Natural killer cell (primary cell): Measurements from ENCODE around the gene ERFE. TPM values are rescaled to one million over a fixed set of nuclear protein-coding genes. Genes with fewer than 3 reads are reported as not detected.

Source experiments
- ATAC-seq, 3 donors: fragments of 150-1000 bp in 2 of 3; fragments of 200-7000 bp in 1 of 3; cut with Tn5 transposase; 1 replicate in 1 of 3; 2 replicates in 2 of 3; pipeline ENCODE4 v1.10.0; 2021; ENCODE audit warnings: mild to moderate bottlenecking in 2 of 3, moderate library complexity in 2 of 3
- DNase-seq, 2 donors: peaks; one replicate each; pipeline versions ENCODE4 v3.0.0 to v3.0.0-alpha.2; 2013 to 2021; ENCODE audit warnings: mixed read lengths in 1 of 2
- H3K27ac ChIP-seq: one replicate; pipeline ENCODE4 v1.5.1; 2013; ENCODE audit warnings: mild to moderate bottlenecking, low read length
- H3K27me3 ChIP-seq: one replicate; pipeline ENCODE4 v1.6.1; 2013; ENCODE audit warnings: low read length; ENCODE audit not compliant: control insufficient read depth, insufficient read depth
- H3K36me3 ChIP-seq: one replicate; pipeline ENCODE4 v1.6.1; 2013; ENCODE audit warnings: low read length; ENCODE audit not compliant: control insufficient read depth, insufficient read depth
- H3K4me1 ChIP-seq: one replicate; pipeline ENCODE4 v1.6.1; 2013; ENCODE audit warnings: low read length; ENCODE audit not compliant: control insufficient read depth, insufficient read depth
- H3K4me3 ChIP-seq: one replicate; pipeline ENCODE4 v1.5.1; 2013; ENCODE audit warnings: low read length
- H3K9me3 ChIP-seq: one replicate; pipeline ENCODE4 v1.6.1; 2013; ENCODE audit warnings: low read length; ENCODE audit not compliant: control insufficient read depth, insufficient read depth
- H3K27ac Mint-ChIP-seq, 2 donors: one replicate each; pipeline ENCODE4 v1.8.0; 2022; ENCODE audit warnings: mild to moderate bottlenecking in 2 of 2, mixed read lengths in 2 of 2, moderate library complexity in 1 of 2
- H3K27me3 Mint-ChIP-seq, 2 donors: one replicate each; pipeline ENCODE4 v1.8.0; 2022; ENCODE audit warnings: low read depth in 2 of 2, mixed read lengths in 2 of 2
- H3K36me3 Mint-ChIP-seq: one replicate; pipeline ENCODE4 v1.8.0; 2022; ENCODE audit warnings: mixed read lengths
- H3K4me1 Mint-ChIP-seq, 2 donors: one replicate each; pipeline ENCODE4 v1.8.0; 2022; ENCODE audit warnings: mixed read lengths in 2 of 2
- H3K4me3 Mint-ChIP-seq: one replicate; pipeline ENCODE4 v1.8.0; 2022; ENCODE audit warnings: mild to moderate bottlenecking, moderate library complexity, mixed read lengths
- H3K9me3 Mint-ChIP-seq, 2 donors: one replicate each; pipeline ENCODE4 v1.8.0; 2022; ENCODE audit warnings: mixed read lengths in 2 of 2
- WGBS: methylation state at CpG from one replicate; pipeline ENCODE4 v1.1.7; 2013; ENCODE audit warnings: missing lambda C conversion rate; ENCODE audit not compliant: insufficient coverage; 5-methylcytosine and 5-hydroxymethylcytosine counted together
- intact Hi-C: fragments of 100-400 bp; cut with micrococcal nuclease; formaldehyde crosslinking; loops from one replicate; pipeline ENCODE4 v1.14.2; 2022
- total RNA-seq, 4 donors: library from RNA; stranded (reverse); fragments of 120-200 nt in 1 of 4; gene quantifications; one replicate each; pipeline versions ENCODE4 v1.2.3 to v1.2.4, GENCODE V29; 2013 to 2022
- TF ChIP-seq, protein P1 (sequence below): fragments of 200-600 bp; IDR thresholded peaks from one replicate; pipeline ENCODE4 v1.8.0; 2022; ENCODE audit warnings: antibody characterized with exemption

ERFE gene
- total RNA-seq, 3 donors from 2014 or later (not counting 1 experiment from before 2014, with no cell fraction given) = 0.33 to 4.8 (median 4.3) TPM

DNA sequence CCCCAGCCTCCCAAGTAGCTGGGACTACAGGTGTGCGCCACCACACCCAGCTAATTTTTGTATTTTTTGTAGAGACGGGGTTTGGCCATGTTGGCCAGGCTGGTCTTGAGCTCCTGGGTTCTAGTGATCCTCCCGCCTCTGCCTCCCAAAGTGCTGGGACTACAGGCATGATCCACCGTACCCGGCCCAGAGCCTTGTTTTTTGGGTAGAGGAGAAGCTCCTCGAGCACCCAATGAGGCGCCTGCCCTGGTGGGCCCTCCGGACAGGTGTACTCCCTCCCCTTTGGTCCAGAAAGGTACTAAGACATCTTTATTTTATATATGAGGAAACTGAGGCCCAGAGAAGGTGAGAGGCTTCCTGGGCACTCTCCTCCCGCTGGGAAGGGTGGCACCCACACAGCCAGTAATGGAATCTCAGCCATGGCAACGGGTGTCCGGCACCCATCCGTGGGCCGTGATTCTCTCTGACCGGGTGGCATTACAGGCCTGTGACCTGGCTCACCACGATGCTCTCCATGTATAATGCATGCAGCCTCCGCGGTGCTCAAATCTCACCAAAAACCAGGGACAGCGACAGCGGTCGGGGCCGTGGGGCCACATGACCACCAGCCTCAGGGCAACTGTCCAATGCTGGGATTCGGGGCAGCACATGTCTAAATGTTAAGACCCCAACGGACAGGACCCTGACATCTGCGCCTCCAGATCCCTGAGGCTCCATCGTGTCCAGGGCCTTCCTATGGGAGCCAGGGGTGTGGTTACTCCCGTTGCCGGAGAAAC lies 37.1 kb upstream of the ERFE start:
- no peaks in the 10 kb centered on the region for H3K9me3 Mint-ChIP-seq
- no peaks in the 10 kb centered on the region for H3K27me3 ChIP-seq
- peaks cover 0 to 12% of the 10 kb centered on the region in 2 donors for H3K27me3 Mint-ChIP-seq
- intact Hi-C loops = no loop called here
- H3K9me3 ChIP-seq = no peaks in the 10 kb centered on the region
- H3K27ac ChIP-seq = no peak overlapping the region
- no peak overlapping the region for H3K4me3 Mint-ChIP-seq
- H3K4me3 ChIP-seq = no peak overlapping the region
- H3K4me1 ChIP-seq = no peaks in the 10 kb centered on the region
- no peak for DNase-seq
- no peaks in the 10 kb centered on the region for H3K36me3 Mint-ChIP-seq
- H3K27ac Mint-ChIP-seq = no peak overlapping the region
- 93% methylated on average over 27 of the region's 27 CpGs for WGBS
- ATAC-seq = no peak
- TF ChIP-seq, protein P1, sequence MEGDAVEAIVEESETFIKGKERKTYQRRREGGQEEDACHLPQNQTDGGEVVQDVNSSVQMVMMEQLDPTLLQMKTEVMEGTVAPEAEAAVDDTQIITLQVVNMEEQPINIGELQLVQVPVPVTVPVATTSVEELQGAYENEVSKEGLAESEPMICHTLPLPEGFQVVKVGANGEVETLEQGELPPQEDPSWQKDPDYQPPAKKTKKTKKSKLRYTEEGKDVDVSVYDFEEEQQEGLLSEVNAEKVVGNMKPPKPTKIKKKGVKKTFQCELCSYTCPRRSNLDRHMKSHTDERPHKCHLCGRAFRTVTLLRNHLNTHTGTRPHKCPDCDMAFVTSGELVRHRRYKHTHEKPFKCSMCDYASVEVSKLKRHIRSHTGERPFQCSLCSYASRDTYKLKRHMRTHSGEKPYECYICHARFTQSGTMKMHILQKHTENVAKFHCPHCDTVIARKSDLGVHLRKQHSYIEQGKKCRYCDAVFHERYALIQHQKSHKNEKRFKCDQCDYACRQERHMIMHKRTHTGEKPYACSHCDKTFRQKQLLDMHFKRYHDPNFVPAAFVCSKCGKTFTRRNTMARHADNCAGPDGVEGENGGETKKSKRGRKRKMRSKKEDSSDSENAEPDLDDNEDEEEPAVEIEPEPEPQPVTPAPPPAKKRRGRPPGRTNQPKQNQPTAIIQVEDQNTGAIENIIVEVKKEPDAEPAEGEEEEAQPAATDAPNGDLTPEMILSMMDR = no peak
- H3K4me1 Mint-ChIP-seq = no peaks in the 10 kb centered on the region
- H3K36me3 ChIP-seq = no peaks in the 10 kb centered on the region

DNA sequence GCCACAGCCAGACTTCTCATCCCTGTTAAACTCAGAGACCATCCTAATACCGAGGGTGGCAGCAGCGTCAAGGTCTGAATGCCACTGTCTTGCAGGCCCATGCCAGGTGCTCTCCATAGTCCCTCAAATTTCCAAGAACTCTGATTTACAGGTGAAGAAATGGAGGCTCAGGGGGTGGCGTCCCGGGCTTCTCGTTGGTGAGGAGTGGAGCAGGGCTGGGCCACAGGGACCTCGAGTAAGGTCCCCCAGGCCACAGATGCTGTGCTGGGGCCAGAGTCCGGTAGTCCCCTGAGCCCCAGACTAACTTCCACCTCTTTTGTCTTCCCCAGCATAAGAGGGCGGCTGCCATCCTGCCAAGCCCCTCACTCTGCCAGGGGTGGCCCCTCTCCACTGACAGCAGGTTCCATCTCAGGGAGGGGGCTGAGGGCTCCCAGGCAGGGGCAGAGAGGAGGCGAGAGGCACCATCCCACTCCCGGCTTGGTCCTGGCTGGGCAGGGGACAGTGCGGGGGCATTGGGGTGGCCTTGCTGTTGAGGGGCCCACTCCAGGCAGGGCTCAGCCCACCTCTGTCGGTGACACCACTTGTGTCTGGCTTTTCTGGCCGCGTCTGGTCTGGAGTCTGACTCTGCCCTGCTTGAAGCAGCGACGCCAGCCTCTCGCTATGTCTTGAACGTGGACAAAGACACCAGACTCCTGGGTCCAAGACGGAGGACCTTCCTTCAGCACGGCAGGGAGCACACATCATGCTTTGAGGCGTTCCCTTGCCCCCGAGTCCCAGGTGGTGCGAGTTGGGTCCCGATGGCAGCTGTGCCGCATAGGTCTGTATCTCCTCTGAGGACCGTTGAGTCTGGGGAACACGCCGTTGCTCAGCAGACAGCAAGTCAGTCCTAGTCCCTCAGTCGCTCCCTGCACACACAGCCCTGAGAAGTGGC lies 36.2 kb upstream of the ERFE start:
- Mint-ChIP-seq H3K4me3 (no peak overlapping the region), H3K27ac (no peak overlapping the region), H3K9me3 (no peaks in the 10 kb centered on the region), H3K4me1 (no peaks in the 10 kb centered on the region), H3K27me3 (peaks cover 0 to 11% of the 10 kb centered on the region in 2 donors), H3K36me3 (no peaks in the 10 kb centered on the region)
- Histone ChIP-seq H3K36me3 (no peaks in the 10 kb centered on the region), H3K27ac (no peak overlapping the region), H3K27me3 (no peaks in the 10 kb centered on the region), H3K4me3 (no peak overlapping the region), H3K4me1 (peaks cover 5% of the 10 kb centered on the region), H3K9me3 (no peaks in the 10 kb centered on the region)
- ATAC-seq (no peak), DNase-seq (no peak)
- TF ChIP-seq, protein P1 = no peak
- intact Hi-C loops = no loop called here
- WGBS = 93% methylated on average over 29 of the region's 29 CpGs

DNA sequence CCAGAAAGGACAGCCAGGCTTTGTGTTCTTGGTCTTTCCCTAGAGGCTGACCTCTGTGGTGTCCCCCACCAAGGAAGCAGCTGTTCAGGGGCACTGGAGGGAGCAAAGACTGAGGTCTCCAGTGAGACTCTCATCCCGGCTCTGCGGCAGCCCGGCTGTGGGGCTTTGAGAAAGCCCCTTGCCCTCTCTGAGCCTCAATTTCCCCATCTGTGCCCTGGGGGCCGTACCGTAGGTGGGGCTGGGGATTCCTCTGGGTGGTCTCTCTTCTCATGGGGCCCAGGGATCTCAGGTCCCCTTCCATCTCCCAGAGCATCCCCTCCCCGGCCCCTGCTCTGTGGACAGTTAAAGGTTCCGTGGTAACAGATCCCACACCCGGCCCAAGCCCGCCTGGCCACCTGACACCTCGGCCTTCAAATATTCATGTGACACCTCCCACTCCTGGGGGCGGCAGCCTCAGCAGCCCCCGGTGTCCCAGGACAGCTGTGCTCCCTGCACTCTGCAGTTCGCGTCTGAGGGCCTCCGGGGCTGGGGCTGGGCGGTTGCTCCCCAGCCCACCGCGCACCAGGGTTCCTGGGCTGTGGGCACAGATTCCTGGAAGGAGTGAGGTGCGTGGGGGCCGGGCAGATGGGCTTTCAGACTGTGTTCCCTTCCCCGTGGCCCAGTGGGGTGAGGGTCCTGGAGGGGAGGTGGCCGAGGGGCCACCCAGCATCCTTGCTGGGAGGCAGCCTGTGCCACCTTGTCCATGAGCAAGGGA lies 35.4 kb upstream of the ERFE start:
- no peaks in the 10 kb centered on the region for H3K36me3 Mint-ChIP-seq

More for the DNA sequence above, 35.4 kb upstream of the ERFE start:
- 86% methylated on average over 22 of the region's 22 CpGs for WGBS
- Mint-ChIP-seq H3K4me1 (no peaks in the 10 kb centered on the region), H3K4me3 (no peak overlapping the region), H3K27ac (no peak overlapping the region), H3K9me3 (no peaks in the 10 kb centered on the region), H3K27me3 (peaks cover 0 to 7% of the 10 kb centered on the region in 2 donors)
- H3K27ac ChIP-seq = no peak overlapping the region
- H3K9me3 ChIP-seq = no peaks in the 10 kb centered on the region
- intact Hi-C loops = no loop called here
- H3K4me3 ChIP-seq = no peak overlapping the region
- H3K36me3 ChIP-seq = no peaks in the 10 kb centered on the region
- TF ChIP-seq, protein P1 = no peak
- DNase-seq = no peak
- no peak for ATAC-seq
- H3K27me3 ChIP-seq = no peaks in the 10 kb centered on the region
- peaks cover 5% of the 10 kb centered on the region for H3K4me1 ChIP-seq
